Activated CD4-positive, CD25-positive, alpha-beta regulatory T cell (primary cell): ENCODE data around the gene DSCAM.
"Not testable (repeated sequence)": the region's sequence is repeated elsewhere in the genome, so short reads cannot be mapped to it uniquely, and the experiment has no call there.

Experiments used
- DNase-seq, 4 experiments: peaks; one replicate each; lab custom pipeline; 2025; lab: John Stamatoyannopoulos, UW

DSCAM gene

DNA sequence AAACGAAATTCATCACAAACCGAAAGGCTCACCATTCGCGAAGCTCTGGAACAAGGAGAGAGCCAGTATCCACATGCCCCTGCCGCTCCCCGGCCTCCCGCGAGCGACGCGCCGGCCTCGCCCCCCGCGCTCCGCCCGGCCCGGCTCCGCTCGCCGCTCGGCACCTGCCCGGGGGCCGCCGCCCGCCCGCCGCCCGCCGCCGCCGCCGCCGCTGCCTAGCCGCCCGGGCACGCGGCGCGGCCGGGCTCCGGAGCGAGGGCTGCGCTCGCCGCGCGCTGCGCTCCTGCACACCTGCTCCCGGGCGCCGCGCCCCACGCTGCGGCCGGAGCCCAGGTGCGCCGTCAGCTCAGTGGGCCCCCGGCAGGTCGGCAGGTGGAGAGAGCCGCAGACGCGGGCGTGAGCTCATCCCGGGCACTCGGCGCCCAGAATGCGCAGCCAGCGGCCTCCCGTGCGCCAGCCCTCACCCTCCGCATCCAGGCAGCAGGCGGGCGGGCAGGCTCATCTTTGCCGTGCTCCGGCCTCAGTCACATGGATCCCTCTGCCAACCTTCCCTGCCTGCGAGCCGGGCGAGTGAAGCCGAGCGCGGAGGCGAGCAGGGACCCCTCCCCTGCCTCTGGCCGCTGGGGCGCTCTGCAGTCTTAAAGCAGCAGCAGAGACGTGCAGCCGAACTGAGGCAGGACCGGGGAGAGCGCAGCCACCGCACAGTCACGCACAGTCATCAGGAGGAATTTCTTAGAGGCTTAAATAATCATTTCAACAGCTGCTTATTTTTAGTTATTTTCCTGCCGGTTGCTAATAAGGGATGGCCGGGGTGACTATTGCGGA, at the start of gene DSCAM:
TSS of gene DSCAM (minus strand) at position 572 of the 825 bp plus-strand sequence. CDS start at position 75, 497 bp downstream.
- DNase-seq: no peak

DNA sequence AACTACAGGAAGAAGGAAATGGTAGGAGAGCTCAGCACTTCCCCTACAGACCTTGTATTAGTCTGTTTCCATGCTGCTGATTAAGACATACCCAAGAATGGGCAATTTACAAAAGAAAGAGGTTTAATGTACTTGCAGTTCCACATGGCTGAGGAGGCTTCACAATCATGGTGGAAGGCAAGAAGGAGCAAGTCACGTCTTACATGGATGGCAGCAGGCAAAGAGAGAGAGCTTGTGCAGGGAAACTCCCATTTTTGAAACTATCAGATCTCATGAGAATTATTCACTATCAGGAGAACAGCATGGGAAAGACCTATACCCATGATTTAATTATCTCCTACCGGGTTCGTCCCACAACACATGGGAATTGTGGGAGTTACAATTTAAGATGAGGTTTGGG, 48.7 kb upstream of the DSCAM start:
- not testable (repeated sequence) for DNase-seq

- no peak for DNase-seq
These were observed 40.0 kb upstream of the DSCAM start for GRCh38 chr21:40886931-40887330.

GRCh38 chr21:40886006-40886405, 39.0 kb upstream of the DSCAM start:
- no peak for DNase-seq

DNA sequence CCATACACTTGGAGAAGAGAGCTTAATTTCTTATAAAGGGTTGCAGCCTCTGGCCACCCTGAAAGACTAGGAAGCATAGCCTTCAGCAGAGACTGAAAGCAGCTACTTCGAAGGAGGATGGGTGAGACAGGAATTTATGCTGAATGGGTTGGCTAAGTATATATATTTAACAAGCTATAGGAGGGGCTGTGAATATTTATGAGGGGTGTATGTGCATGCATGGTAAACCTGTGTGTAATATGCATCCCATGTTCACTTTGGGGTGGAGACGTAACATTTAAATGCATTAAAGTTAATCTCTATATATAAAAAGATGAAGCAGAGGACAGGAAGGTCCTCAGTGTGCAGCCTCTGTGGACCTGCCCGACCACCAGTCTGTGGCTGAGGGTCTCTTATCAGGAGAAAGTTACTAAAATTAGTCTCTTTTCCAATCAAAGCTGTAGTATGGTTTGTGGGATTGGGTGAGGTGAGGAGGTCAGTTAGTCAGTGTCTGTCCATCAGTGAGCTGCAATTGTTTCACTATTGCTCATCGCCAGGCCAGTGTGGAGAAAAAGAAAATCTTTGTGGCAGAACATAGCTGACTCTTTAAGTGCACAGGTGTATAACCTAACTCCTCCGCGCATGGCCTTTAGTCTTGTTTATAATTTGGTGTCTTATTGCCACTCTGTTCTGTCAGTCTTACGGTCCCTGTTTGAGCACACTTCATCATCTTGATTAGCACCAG, 35.4 kb upstream of the DSCAM start:
- DNase-seq: no peak

GRCh38 chr21:40881767-40882166, 34.8 kb upstream of the DSCAM start:
- no peak for DNase-seq

DNA sequence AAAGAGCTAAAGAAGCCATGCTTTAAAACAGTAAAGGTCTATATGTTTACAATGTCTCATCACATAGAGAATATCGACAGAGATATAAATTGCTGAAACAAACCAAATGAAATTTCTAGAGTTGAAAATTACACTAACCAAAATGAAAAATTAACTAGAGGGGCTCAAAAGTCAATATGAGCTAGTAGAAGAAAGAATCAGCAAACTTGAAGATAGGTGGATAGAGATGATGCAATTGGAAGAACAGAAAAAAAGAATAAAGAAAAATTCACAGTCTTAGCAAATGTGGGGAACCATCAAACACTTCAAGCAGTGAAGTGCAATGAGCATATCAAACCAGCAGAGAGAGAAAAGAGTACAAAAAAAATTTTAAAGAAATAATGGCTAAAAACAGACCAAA, 24.1 kb upstream of the DSCAM start:
- no peak for DNase-seq

DNA sequence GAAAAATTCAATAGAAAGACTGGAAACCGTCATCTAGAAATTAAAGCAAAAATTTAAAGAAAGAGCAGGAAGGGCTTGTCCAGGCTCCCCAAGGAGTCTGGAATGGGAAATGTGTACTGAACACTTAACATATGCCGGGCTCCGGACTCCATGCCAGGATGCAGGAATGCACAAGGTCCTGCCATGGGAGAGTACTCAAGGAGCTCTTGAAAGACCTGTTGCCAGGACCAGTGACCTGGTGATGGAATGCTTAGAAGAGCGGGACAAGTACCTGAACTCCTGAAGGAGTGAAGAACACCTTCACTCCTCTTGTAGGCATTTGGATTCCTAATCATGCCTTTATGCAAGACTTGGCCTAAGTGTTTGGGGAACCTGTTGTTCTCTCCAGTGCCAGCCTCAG, 16.9 kb upstream of the DSCAM start:
- no peak for DNase-seq

DNA sequence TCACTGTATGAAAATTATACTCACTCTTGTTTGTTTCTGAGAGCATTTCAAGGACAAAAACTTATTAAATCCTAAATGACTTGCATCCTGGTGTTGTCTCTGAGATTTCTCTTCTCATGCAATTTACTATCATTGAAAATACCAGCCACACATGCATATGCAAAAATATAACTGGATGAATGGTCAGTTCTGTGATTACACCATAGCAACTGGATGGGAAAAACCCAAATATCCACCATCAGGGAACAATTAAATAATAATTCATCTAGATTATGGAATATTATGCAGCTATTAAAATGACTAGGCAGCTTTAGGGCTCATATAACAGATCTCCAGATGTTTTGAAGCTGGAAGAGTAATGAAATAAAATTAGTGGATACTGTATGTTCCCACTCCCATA, 11.6 kb upstream of the DSCAM start:
- DNase-seq: no peak

DNA sequence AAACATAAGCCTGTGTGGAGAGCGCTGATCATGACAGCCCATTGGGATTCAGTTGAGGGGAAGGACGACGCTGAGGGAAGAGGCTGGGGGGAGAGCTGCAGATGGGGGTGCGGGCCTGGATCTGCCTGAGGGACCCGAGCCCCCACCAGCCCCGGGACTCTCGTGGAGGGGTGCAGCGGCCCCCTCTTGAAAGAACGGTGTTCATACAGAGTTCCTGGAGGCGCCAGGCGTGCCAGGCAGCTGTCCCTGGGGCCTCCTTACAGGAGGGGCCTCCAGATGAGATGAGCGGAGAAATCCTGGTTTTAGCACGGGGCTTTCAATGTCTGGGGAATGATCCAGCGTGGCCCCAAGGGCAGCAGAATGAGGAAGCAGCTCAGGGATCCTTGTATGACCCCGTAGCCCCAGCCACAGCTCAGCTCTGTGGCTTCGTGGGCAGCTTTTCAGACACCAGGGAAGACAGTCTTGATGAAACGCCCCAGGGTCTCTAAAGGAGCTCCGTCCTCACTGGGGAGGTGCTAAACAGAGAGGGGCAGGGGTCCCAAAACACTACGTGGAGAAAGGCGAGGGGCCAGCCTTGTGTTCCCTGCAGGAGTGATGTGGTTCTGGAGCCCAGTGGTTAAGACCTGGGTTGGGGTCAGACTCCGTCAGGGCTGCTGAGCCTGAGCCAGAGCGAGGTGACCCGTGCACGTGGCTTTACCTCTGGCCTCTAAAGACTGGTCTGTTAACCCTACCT, 7.2 kb upstream of the DSCAM start:
- no peak for DNase-seq

- DNase-seq: no peak
These were observed 5.6 kb upstream of the DSCAM start for GRCh38 chr21:40852563-40852962.

- DNase-seq: no peak
These were observed 4.8 kb upstream of the DSCAM start for GRCh38 chr21:40851749-40852148.

- DNase-seq: no peak
These were observed 3.1 kb upstream of the DSCAM start for GRCh38 chr21:40850071-40850470.

- no peak for DNase-seq
These were observed 993 bp upstream of the DSCAM start for GRCh38 chr21:40847951-40848350.

DNA sequence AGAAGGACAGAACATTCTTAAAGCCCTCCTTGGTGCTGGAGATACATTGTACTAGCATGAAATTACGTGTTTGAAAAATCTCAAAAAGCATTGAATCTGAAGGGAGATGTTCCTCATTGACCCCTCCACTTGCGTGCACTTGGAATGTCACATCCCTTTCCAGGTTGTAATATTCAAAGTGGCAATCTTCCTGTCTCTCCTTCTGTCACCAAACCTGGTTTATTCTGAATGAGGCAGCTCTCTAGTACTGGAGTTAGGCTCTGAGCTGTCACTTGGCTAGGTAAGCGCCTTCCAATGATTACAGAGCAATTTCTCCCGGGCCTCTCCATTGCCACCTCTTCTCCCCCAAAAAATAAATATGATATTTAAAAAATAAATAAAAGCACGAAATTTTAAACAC, 855 bp downstream of the DSCAM start:
- no peak for DNase-seq

DNA sequence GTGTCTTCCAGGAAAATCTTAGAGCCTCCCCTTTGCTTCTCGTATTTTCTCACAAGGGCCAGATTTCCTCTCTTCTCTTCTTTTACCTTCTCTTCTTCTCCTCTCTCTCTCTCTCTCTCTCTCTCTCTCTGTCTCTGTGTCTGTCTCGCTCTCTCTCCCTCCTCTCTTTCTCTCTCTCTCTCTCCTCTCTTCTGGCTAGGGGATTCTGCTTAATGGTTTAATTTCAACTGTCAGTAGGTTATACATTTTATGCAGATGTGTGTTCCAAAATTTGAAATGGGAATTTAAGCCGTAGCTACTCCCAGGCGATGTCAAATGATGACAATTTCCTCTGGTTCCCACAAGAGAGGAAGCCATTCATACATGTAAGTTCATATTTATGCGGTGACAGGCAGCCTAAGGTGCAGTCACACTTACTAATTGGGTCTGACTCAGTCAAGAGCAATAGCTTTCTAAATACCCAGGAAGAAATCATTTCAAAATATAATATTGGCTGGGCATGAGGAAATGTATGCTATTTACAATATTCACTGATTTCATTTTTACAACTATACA, 1.4 kb downstream of the DSCAM start:
- no peak for DNase-seq

- no peak for DNase-seq
These were observed 2.0 kb downstream of the DSCAM start for GRCh38 chr21:40844935-40845334.

GRCh38 chr21:40842197-40842552, 4.8 kb downstream of the DSCAM start:
- no peak for DNase-seq

- DNase-seq: no peak
These were observed 5.3 kb downstream of the DSCAM start for GRCh38 chr21:40841524-40842196.

DNA sequence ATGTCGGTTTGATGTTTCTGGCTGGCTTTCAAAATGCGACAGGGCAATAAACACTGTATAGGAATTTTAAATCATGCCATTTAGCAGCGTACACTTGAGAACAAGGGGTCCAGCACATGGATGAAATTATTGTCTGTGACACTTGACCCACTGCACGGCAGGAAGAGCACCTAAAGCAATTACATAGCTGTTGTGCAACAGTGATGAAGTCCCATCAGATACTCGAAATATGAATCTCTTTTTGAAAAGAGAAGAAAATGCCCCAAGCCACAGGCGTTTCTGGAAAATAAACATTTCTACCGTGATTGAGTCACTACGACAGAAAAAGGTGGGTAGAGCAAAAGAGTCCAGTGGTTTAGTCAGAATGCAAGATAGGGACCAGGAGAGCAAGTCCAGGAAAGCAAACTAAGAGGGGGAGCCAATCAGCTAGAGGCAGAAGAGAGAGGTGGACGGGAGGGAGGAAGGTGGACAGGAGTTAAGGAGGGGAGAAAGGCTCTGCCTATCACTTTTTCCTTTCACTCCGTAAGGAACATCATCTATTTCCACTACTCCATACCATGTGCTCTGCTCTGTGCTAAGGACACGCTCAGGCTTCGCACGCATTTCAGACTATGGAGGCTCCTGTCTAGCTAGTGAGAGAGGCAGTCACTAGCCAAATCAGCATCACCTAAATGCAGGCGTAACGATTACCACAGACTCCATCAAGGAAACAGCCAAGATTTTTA, 6.4 kb downstream of the DSCAM start:
- DNase-seq: no peak

DNA sequence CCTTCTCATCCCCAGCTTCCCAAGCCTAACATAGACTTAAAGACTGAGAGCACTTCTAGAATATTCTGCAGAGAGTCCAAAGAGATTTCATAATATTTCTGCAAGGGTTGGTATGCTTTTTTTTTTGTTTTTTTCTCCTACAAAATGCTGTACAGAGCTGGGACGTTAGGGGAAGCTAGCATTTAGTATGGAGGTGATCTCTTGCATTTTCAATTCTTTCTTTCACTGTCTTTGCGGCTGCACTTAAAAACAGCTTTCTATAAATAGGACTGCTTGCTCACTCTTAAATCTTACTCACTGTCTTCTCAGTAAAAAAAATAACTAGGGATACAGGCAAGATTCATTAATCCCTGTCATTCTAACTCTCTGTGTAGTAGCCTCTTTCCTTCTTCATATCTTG, 7.4 kb downstream of the DSCAM start:
- DNase-seq: no peak
